ENCODE results near the gene MGA.

Gene MGA

GRCh38 chr15:41806291-41807181 is 146.3 kb downstream of the MGA start:
- DNase-seq (ENCODE audit: low read depth in 2 of 2) = no peak

- DNase-seq (ENCODE audit: low read depth in 2 of 2) = no peak
These were observed 148.9 kb downstream of the MGA start for GRCh38 chr15:41809121-41809520.

DNA sequence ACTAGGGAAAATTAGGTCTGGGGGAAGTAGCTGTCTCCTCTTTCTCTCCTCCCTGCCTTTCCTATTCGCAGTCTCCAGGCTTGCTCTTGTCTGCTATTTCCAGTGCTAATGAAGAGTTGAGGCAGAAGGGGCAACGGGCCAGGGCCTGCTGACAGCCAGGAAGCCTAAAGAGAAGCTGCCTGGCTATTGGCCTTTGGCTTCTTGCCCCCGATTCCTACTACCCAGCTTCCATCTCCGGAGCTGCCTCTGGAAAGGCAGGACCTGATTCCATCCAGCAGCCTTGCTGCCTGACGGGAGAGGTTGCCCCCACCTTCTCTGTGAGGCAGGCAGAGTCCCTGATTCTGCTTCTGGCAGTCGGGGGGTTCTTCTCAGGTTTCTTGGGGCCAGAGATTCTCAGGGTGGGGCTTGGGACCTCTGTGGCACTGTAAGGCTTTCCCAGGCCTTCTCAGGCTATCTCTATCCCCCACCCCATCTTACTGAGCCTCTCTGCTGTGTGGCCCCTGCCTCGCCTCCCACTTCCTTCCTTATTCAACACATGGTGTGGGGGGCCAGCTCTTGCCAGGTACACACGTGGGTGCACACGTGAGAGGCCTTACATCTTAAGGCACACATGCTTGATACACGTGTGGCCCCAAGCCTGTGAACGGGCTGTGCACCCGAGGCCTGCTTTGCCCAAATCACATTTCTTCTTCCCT is 149.5 kb downstream of the MGA start:
- no peak for DNase-seq (ENCODE audit: low read depth in 2 of 2)

GRCh38 chr15:41810651-41811431 is 150.6 kb downstream of the MGA start:
- DNase-seq (ENCODE audit: low read depth in 2 of 2) = no peak

GRCh38 chr15:41811432-41812195 is 151.4 kb downstream of the MGA start:
- DNase-seq (ENCODE audit: low read depth in 2 of 2) = peak; percentile 45 to 64

- no peak for DNase-seq (ENCODE audit: low read depth in 2 of 2)
These were observed 152.7 kb downstream of the MGA start for GRCh38 chr15:41812820-41813375.

DNA sequence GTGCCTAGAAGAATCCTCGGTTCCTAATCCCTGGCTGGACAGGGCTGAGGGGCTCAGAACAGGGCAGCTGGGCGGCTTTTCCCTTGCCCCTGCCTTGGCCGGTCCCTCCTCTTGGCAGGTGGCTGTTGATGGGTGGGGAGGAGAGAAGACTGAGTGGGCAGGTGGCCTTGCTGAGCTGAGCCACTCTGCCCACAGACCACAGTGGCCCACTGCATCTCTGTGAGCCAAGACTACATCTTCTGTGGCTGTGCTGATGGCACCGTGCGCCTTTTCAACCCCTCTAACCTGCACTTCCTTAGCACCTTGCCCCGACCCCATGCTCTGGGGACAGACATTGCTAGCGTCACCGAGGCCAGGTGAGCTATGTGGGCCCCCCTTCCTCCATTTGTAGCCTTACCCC is 153.2 kb downstream of the MGA start:
- no peak for DNase-seq (ENCODE audit: low read depth in 2 of 2)

DNA sequence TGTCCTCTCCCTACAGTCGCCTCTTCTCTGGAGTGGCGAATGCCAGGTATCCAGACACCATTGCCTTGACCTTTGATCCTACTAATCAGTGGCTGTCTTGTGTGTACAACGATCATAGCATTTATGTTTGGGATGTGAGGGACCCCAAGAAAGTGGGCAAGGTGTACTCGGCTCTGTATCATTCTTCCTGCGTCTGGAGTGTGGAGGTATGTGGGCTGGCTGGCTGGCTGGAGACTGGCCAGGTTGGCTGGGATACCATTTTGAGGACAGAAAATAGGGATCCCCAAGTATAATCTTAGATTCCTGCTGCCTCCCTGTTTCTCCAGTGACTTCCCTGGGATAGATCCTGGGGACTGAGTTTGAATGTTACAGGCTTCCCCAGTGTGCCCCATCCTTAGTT is 154.3 kb downstream of the MGA start:
- DNase-seq (ENCODE audit: low read depth in 2 of 2) = no peak

GRCh38 chr15:41816788-41817187 is 156.6 kb downstream of the MGA start:
- DNase-seq (ENCODE audit: low read depth in 2 of 2) = no peak

DNA sequence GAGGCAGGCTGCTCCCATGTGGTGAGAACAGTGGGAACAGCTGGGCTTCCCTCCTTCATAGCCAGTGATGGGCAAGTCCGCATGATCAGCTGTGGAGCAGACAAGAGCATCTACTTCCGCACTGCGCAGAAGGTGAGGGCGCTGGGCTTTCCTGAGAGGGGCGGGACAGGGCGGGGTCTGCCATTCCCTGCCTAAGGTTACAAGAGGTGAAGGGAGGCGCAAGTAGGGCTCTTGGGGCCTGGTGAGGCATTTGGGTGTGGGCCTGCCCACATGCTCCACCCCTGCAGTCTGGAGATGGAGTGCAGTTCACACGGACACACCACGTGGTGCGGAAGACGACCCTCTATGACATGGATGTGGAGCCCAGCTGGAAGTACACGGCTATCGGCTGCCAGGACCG is 157.1 kb downstream of the MGA start:
- DNase-seq (ENCODE audit: low read depth in 2 of 2) = no peak

DNA sequence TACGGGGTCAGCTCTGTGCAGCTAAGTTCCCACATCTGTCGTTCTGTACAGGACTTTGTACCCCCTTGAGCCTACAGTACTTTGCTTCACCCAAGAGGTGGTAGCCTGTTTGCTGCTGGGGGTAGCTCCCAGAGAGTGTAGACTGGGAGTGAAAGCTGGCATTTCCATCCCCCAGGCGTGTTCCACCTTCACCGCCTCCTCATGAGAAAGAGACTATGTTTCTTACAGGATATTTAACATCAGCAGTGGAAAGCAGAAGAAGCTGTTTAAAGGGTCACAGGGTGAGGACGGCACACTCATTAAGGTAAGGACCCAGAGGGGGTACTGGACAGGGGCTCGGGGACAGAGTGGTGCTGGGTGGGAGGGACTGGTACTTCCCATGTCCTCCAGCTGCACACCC is 157.6 kb downstream of the MGA start:
- no peak for DNase-seq (ENCODE audit: low read depth in 2 of 2)

GRCh38 chr15:41819455-41820050 is 159.3 kb downstream of the MGA start:
- DNase-seq (ENCODE audit: low read depth in 2 of 2) = no peak

GRCh38 chr15:41820791-41821423 is 160.7 kb downstream of the MGA start:
- DNase-seq (ENCODE audit: low read depth in 2 of 2) = no peak

- no peak for DNase-seq (ENCODE audit: low read depth in 2 of 2)
These were observed 161.6 kb downstream of the MGA start for GRCh38 chr15:41821831-41822230.

- DNase-seq (ENCODE audit: low read depth in 2 of 2) = no peak
These were observed 162.3 kb downstream of the MGA start for GRCh38 chr15:41822471-41822870.
